MM.1S (cell line): ENCODE data around the gene CCDC150.
A peak's percentile ranks its signal among the peaks of the same experiment; 100 is the strongest.

Source experiments
- DNase-seq: peaks from one replicate; pipeline ENCODE4 v3.0.0-alpha.2; 2015
- H2AFZ ChIP-seq: fragments of 300-600 bp; sonication (generic); 2 replicates; pipeline ENCODE4 v1.6.0; 2016; ENCODE audit warnings: antibody characterized with exemption, low read length
- H3F3A ChIP-seq: fragments of 300-600 bp; sonication (generic); 2 replicates; pipeline ENCODE4 v1.6.1; 2016; ENCODE audit warnings: mild to moderate bottlenecking, antibody characterized with exemption, low read length, moderate library complexity, mixed read lengths; ENCODE audit not compliant: insufficient read depth
- H3K27ac ChIP-seq: fragments of 300-600 bp; sonication (generic); 2 replicates; pipeline ENCODE4 v1.5.1; 2016; ENCODE audit warnings: mild to moderate bottlenecking, low read length
- H3K27me3 ChIP-seq: fragments of 300-600 bp; sonication (generic); replicated peaks from 2 replicates; pipeline ENCODE4 v1.6.0; 2016; ENCODE audit warnings: low read length; ENCODE audit not compliant: insufficient read depth
- H3K36me3 ChIP-seq: fragments of 300-600 bp; sonication (generic); replicated peaks from 2 replicates; pipeline ENCODE4 v1.6.1; 2016; ENCODE audit warnings: mild to moderate bottlenecking, low read length, mixed read lengths; ENCODE audit not compliant: insufficient read depth
- H3K4me1 ChIP-seq: fragments of 300-600 bp; sonication (generic); 2 replicates; pipeline ENCODE4 v1.6.1; 2016; ENCODE audit warnings: low read length, mixed read lengths
- H3K4me2 ChIP-seq: fragments of 300-600 bp; sonication (generic); 2 replicates; pipeline ENCODE4 v1.6.0; 2016; ENCODE audit warnings: low read depth, low read length
- H3K4me3 ChIP-seq: fragments of 300-600 bp; sonication (generic); 2 replicates; pipeline ENCODE4 v1.5.1; 2016; ENCODE audit warnings: low read length, mixed read lengths
- H3K79me2 ChIP-seq: fragments of 300-600 bp; sonication (generic); 2 replicates; pipeline ENCODE4 v1.6.1; 2016; ENCODE audit warnings: mixed run types, low read length, mixed read lengths
- H3K9ac ChIP-seq: fragments of 300-600 bp; sonication (generic); 2 replicates; pipeline ENCODE4 v1.6.1; 2016; ENCODE audit warnings: low read length, mixed read lengths
- H3K9me2 ChIP-seq: fragments of 300-600 bp; sonication (generic); replicated peaks from 2 replicates; pipeline ENCODE4 v1.6.1; 2016; ENCODE audit warnings: mild to moderate bottlenecking, low read length, mixed read lengths; ENCODE audit not compliant: insufficient read depth
- H3K9me3 ChIP-seq: fragments of 300-600 bp; sonication (generic); replicated peaks from 2 replicates; pipeline ENCODE4 v1.6.1; 2016; ENCODE audit warnings: mild to moderate bottlenecking, low read length, mixed read lengths; ENCODE audit not compliant: insufficient read depth
- H4K20me1 ChIP-seq: fragments of 300-600 bp; sonication (generic); 2 replicates; pipeline ENCODE4 v1.6.1; 2016; ENCODE audit warnings: mild to moderate bottlenecking, low read length, moderate library complexity, mixed read lengths; ENCODE audit not compliant: insufficient read depth
- EZH2 ChIP-seq: fragments of 300-600 bp; sonication (generic); optimal IDR thresholded peaks from 2 replicates; pipeline ENCODE3; 2017; ENCODE audit warnings: low read depth, mild to moderate bottlenecking, antibody characterized with exemption, low read length, mixed read lengths
- EZH2phosphoT487 ChIP-seq: fragments of 300-600 bp; sonication (generic); IDR thresholded peaks from 2 replicates; pipeline ENCODE4 v1.6.1; 2018; ENCODE audit warnings: antibody characterized with exemption, low read length
- TF ChIP-seq, protein P1 (sequence below): fragments of 300-600 bp; sonication (generic); IDR thresholded peaks from 2 replicates; pipeline ENCODE4 v1.5.1; 2016; ENCODE audit warnings: antibody characterized with exemption, low read length, mixed read lengths

Gene CCDC150

GRCh38 chr2:196613302-196613701 is 26.2 kb upstream of the CCDC150 start:
- Histone ChIP-seq H3K9me2 (no peaks in the 10 kb centered on the region), H3K9ac (no peak overlapping the region), H3K9me3 (no peaks in the 10 kb centered on the region), H4K20me1 (no peaks in the 10 kb centered on the region), H2AFZ (no peak overlapping the region), H3K36me3 (no peaks in the 10 kb centered on the region), H3K79me2 (no peaks in the 10 kb centered on the region), H3K27ac (no peak overlapping the region), H3K4me3 (no peak overlapping the region), H3K4me2 (no peak overlapping the region), H3F3A (0 out of 2 replicates have a peak, but pooled peaks cover 4% of the 10 kb centered on the region), H3K4me1 (peaks cover 19% of the 10 kb centered on the region), H3K27me3 (no peaks in the 10 kb centered on the region)
- DNase-seq: no peak
- TF ChIP-seq, protein P1, sequence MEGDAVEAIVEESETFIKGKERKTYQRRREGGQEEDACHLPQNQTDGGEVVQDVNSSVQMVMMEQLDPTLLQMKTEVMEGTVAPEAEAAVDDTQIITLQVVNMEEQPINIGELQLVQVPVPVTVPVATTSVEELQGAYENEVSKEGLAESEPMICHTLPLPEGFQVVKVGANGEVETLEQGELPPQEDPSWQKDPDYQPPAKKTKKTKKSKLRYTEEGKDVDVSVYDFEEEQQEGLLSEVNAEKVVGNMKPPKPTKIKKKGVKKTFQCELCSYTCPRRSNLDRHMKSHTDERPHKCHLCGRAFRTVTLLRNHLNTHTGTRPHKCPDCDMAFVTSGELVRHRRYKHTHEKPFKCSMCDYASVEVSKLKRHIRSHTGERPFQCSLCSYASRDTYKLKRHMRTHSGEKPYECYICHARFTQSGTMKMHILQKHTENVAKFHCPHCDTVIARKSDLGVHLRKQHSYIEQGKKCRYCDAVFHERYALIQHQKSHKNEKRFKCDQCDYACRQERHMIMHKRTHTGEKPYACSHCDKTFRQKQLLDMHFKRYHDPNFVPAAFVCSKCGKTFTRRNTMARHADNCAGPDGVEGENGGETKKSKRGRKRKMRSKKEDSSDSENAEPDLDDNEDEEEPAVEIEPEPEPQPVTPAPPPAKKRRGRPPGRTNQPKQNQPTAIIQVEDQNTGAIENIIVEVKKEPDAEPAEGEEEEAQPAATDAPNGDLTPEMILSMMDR: no peak
- TF ChIP-seq EZH2 (no peak), EZH2phosphoT487 (no peak)

GRCh38 chr2:196617430-196617829 is 22.1 kb upstream of the CCDC150 start:
- Histone ChIP-seq H3K9ac (no peak overlapping the region), H3K27ac (peak overlapping the region; percentile 7; the same call in 1 of the 2 replicates), H3K36me3 (no peaks in the 10 kb centered on the region), H2AFZ (peak overlapping the region; percentile 40), H3K4me2 (peak overlapping the region; percentile 72), H3K4me3 (peak overlapping the region; percentile 14; the same call in 1 of the 2 replicates), H3K79me2 (no peaks in the 10 kb centered on the region), H4K20me1 (no peaks in the 10 kb centered on the region), H3K9me2 (no peaks in the 10 kb centered on the region), H3F3A (0 out of 2 replicates have a peak, but pooled peaks cover 4% of the 10 kb centered on the region), H3K9me3 (no peaks in the 10 kb centered on the region), H3K4me1 (peaks cover 19% of the 10 kb centered on the region), H3K27me3 (no peaks in the 10 kb centered on the region)
- TF ChIP-seq, protein P1: no peak
- TF ChIP-seq EZH2 (no peak), EZH2phosphoT487 (no peak)
- DNase-seq: peak; percentile 80

DNA sequence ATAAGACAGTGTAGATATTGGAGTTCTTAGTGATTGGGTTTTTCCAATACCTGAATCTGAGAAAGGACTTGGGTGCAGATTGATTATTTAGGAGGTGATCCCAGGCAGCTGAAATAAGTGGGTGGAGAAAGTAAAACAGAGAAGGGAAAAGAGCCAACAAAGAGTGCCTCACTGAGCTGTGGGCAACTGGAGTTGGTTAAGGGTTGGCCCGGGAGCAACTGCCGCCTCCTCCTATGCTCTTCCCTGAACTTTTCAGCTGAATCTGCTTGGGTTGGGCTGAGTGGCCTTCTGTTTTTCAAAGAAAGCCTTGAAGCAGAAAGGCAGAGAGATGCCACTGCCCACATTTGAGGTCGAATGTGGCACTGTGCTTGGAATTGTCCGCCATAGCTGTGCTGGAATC is 20.9 kb upstream of the CCDC150 start:
- no peak overlapping the region for H3K9ac ChIP-seq
- H3K4me2 ChIP-seq: no peak overlapping the region
- no peaks in the 10 kb centered on the region for H3K9me3 ChIP-seq
- TF ChIP-seq EZH2phosphoT487 (no peak), EZH2 (no peak)
- TF ChIP-seq, protein P1: no peak
- H3K4me1 ChIP-seq: peaks cover 19% of the 10 kb centered on the region
- no peaks in the 10 kb centered on the region for H3K79me2 ChIP-seq
- H3F3A ChIP-seq: 0 out of 2 replicates have a peak, but pooled peaks cover 4% of the 10 kb centered on the region
- no peak overlapping the region for H3K4me3 ChIP-seq
- H4K20me1 ChIP-seq: no peaks in the 10 kb centered on the region
- H3K36me3 ChIP-seq: no peaks in the 10 kb centered on the region
- H3K9me2 ChIP-seq: no peaks in the 10 kb centered on the region
- no peak overlapping the region for H3K27ac ChIP-seq
- no peak overlapping the region for H2AFZ ChIP-seq
- no peak for DNase-seq
- no peaks in the 10 kb centered on the region for H3K27me3 ChIP-seq
